ENCODE results near the gene SAP25.

SAP25 gene

GRCh38 chr7:100595188-100595587 is 21.5 kb upstream of the SAP25 start:
- DNase-seq (ENCODE audit: low read depth in 2 of 2) = no peak
- H3K4me3 ChIP-seq (replicated peaks in 1 of 2; ENCODE audit: low read depth in 2 of 2, low read length in 2 of 2) = no peak overlapping the region
- no peak for TF ChIP-seq CTCF (IDR thresholded peaks at IDR 0.05; ENCODE audit: low read depth, low read length)

- no peak for TF ChIP-seq CTCF (IDR thresholded peaks at IDR 0.05; ENCODE audit: low read depth, low read length)
- DNase-seq (ENCODE audit: low read depth in 2 of 2) = no peak
- no peak overlapping the region for H3K4me3 ChIP-seq (replicated peaks in 1 of 2; ENCODE audit: low read depth in 2 of 2, low read length in 2 of 2)
Observed at GRCh38 chr7:100591596-100591995, 17.9 kb upstream of the SAP25 start.

- peak overlapping the region in 1 of 2 donors; percentile 25 for H3K4me3 ChIP-seq (replicated peaks in 1 of 2; ENCODE audit: low read depth in 2 of 2, low read length in 2 of 2)
- no peak for TF ChIP-seq CTCF (IDR thresholded peaks at IDR 0.05; ENCODE audit: low read depth, low read length)
- DNase-seq (ENCODE audit: low read depth in 2 of 2) = peak; percentile 24 to 65
Observed at GRCh38 chr7:100590077-100590737, 16.5 kb upstream of the SAP25 start.

- TF ChIP-seq CTCF (IDR thresholded peaks at IDR 0.05; ENCODE audit: low read depth, low read length) = no peak
- H3K4me3 ChIP-seq (replicated peaks in 1 of 2; ENCODE audit: low read depth in 2 of 2, low read length in 2 of 2) = peak overlapping the region in 1 of 2 donors; percentile 0
- no peak for DNase-seq (ENCODE audit: low read depth in 2 of 2)
Observed at GRCh38 chr7:100589341-100589947, 15.7 kb upstream of the SAP25 start.

GRCh38 chr7:100588438-100588837 is 14.7 kb upstream of the SAP25 start:
- peak; percentile 45 for TF ChIP-seq CTCF (IDR thresholded peaks at IDR 0.05; ENCODE audit: low read depth, low read length)
- peak; percentile 41 to 42 for DNase-seq (ENCODE audit: low read depth in 2 of 2)
- H3K4me3 ChIP-seq (replicated peaks in 1 of 2; ENCODE audit: low read depth in 2 of 2, low read length in 2 of 2) = no peak overlapping the region

- peak; percentile 100 for DNase-seq (ENCODE audit: low read depth in 2 of 2)
- H3K4me3 ChIP-seq (replicated peaks in 1 of 2; ENCODE audit: low read depth in 2 of 2, low read length in 2 of 2) = peak within 1 kb of the TSS; percentile 94
- no peak for TF ChIP-seq CTCF (IDR thresholded peaks at IDR 0.05; ENCODE audit: low read depth, low read length)
Observed at GRCh38 chr7:100586266-100587025, 12.7 kb upstream of the SAP25 start, which contains the start of gene FBXO24. TSS of gene FBXO24 (plus strand) at chr7:100586328. CDS start at chr7:100586626, 298 bp downstream.

All from cardiac fibroblast (primary cell).